GM21423 (cell line): Measurements from ENCODE around the gene CHCHD4.

ENCODE experiments used
- ATAC-seq: cut with Tn5 transposase; IDR thresholded peaks from one replicate; pipeline ENCODE4 v1.9.1; 2021; ENCODE audit warnings: mild to moderate bottlenecking, moderate library complexity; ENCODE audit not compliant: unreplicated experiment

Gene CHCHD4

DNA sequence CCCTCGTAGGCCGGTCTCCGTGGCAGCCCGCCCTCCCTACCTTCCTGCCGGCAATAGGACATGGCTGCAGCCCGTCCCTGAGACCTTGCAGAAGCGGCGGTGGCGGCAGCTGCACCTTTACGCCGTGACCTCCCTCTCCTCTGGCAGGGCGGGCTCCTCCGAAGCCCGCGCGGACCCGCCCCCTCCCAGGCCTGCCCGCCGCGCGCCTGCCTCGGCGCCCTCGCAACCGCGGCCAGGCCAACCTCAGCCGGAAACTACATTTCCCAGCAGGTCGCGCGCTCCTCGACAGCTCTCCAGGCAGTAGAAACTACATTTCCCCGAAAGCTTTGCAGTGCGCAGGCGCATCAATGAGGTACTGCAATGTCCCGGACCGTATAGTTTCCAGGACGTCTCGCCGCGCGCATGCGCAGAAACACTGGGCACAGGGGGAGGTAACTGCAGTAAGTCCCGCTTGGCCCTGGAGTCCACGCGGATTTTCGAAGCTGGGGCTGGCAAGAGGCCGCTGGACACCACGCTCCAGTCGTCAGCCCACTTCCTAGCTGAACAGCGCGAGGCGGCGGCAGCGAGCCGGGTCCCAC is at the start of gene CHCHD4, which contains the start of gene TMEM43:
TSS of gene CHCHD4 (minus strand) at position 256 of the 578 bp plus-strand sequence. CDS start at position 62, 194 bp downstream.
TSS of gene TMEM43 (plus strand) at position 438 of the 578 bp plus-strand sequence. CDS start 142 bp downstream, outside the sequence.
- peak; percentile 83 for ATAC-seq

DNA sequence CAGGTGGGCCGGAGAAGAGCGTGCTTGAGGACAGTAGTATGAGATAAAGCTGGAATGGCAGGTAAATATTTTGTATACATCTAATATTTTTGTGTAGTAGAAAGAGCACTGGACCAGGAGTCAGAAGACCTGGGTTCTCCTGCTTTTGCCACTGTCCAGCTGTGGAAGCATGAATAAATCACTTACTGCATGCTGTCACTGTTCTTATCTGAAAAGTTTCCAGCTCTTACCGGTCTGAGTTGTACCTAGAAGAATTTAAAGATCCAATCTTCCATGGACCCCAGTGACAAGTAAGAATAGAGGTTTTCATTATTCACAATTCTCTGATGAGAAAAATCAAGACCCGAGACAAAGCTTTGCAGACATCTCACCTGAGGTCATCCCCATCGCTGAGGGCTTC is 47.8 kb upstream of the CHCHD4 start:
- ATAC-seq, result no peak

DNA sequence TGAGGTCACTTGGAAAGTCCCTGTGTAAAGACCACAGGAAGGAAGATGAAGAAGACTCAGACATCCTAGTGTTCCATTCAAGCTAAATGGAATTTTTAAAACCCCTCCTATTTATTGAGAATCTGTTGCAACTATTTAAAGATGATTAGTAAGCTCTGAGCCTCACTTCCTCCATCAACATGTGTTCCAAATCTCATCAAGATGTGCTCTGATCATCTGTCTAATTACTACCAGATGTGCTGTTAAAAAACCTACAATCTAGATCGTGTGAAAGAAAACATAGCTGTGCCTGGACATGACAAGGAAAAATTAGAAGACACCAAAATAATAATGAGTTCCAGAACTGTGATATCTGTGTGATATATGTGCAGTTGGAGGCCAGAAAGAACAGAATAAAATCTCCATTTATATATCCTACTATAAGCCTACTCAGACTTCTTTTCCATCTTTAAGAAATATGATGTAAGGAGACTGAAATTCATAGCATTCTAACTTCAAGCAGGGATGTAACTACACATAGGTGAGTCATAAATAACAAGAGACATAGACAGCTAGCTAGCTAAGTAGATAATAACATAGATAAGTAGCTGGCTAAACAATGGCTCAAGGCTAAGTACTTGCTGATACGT is 46.0 kb upstream of the CHCHD4 start:
- no peak for ATAC-seq

- ATAC-seq, result no peak
These were observed 45.2 kb upstream of the CHCHD4 start for GRCh38 chr3:14169871-14170270.

GRCh38 chr3:14169435-14169834 is 44.8 kb upstream of the CHCHD4 start:
- ATAC-seq, result no peak

- ATAC-seq, result no peak
These were observed 42.4 kb upstream of the CHCHD4 start for GRCh38 chr3:14166877-14167603.

DNA sequence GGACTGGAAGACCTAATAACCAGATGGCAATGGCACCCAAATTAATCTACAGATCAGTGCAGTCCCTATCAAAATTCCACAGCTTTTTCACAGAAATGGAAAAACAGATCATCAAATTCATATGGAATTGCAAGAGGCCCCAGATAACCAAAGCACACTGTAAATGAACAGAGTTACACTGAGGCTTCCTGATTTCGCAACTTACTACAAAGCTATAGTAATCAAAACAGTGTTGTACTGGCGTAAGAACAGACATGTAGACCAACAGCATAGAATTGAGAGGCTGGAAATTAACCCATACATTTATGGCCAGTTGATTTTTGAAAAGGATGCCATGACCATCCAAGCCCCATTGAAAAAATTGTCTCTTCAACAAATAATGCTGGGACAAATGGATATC is 37.5 kb upstream of the CHCHD4 start:
- ATAC-seq, result no peak

- ATAC-seq, result no peak
These were observed 36.6 kb upstream of the CHCHD4 start for GRCh38 chr3:14161282-14161681.

DNA sequence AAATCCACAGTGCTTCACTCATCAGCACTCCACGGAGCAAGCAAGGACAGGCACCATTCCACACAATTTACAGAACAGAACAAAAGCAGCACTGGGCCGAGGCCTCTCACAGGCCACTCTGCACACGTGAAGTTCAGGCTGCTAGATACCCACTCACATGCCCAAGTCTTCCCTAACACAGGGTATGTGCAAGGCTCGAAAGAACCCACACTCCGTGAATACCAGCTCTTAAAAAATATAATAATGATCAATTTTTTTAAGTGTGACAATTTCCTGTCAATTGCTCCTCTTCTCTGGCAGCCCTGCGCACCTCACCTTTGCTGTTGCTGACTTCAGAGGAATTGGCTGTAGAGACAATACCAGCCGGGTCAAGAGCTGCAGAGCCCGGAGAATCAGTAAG is 34.8 kb upstream of the CHCHD4 start:
- no peak for ATAC-seq

GRCh38 chr3:14158370-14158769 is 33.7 kb upstream of the CHCHD4 start:
- ATAC-seq, result no peak

DNA sequence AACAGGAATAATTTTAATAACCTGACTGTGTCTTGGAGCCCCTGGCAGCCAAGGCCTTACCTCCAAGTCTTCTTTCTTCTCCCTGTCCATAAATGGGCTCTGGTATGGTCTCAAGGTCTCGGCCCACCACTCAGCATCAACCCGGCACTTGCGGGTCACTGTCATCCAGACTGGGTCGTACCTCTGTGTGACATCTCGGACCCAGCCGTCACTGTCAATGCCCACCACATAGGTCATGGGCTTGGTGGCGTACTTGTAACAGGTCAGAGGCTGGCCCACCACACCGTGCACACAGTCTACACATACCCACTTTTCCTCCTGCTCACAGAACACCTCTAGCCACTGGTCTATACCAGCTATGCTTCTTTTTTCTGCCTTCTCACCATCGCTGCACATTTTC is 33.3 kb upstream of the CHCHD4 start:
- ATAC-seq, result no peak

- no peak for ATAC-seq
These were observed 32.3 kb upstream of the CHCHD4 start for GRCh38 chr3:14156843-14157561.

- ATAC-seq, result no peak
These were observed 31.5 kb upstream of the CHCHD4 start for GRCh38 chr3:14156201-14156600.

DNA sequence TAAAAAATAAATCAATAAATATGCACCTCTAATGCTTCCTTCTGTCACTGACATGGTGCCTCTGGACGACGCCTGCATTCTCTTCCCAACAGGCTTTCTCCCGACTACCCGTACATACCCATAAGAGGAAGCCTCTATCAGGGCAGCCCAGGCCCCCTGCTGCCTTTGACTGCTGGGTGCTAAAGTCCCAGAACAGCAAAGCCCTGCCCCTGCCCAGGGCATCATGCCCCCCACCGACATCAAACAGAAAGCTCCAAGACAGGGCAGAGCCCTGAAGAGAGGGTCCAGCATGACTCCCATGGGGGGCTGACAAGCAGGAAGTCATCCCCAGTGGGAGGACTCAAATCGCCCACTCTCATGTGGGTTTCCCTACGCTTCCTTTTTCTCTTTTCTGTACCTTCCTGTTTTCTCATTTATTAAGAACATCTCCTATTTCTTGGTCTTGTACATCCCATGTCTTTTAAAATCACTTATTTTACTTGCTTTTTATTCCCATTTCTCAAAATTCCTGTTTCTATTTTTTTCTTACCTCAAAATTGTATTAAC is 30.3 kb upstream of the CHCHD4 start:
- ATAC-seq, result no peak

DNA sequence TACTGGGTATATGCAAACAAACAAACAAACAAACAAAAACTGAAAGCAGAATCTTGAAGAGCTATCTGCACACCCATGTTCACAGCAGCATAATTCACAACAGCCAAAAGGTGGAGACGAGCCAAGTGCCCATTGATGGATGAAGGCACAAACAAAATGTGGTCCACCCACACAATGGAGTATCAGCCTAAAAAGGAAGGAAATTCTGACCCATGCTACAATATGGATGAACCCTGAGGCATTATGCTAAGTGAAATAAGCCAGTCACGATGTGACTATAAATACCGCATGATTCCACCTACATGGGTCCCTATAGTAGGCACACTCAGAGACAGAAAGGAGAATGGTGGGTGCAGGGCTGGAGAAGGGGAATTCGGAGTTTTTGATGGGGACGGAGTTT is 29.6 kb upstream of the CHCHD4 start:
- ATAC-seq, result no peak

DNA sequence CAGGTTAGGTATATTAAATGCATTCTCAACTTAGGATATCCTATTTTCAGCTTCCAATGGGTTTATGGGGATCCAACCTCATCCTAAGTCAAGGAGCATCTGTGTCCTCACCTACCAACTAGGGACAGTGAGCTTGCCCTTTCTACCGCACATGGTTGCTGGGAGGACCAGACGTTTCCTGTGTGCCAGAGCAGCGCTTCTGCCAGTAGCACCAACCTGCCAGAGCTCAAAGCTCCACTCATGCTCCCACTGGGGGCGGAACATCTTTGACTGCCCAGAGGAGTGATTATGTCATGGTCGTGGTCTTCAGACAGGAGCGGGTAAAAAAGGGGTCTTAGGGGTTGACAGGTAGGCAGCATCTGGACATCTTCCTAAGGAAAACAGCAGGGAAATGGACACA is 29.0 kb upstream of the CHCHD4 start:
- ATAC-seq, result no peak

GRCh38 chr3:14152963-14153355 is 28.3 kb upstream of the CHCHD4 start:
- no peak for ATAC-seq

- ATAC-seq, result no peak
These were observed 27.7 kb upstream of the CHCHD4 start for GRCh38 chr3:14152233-14152962.

DNA sequence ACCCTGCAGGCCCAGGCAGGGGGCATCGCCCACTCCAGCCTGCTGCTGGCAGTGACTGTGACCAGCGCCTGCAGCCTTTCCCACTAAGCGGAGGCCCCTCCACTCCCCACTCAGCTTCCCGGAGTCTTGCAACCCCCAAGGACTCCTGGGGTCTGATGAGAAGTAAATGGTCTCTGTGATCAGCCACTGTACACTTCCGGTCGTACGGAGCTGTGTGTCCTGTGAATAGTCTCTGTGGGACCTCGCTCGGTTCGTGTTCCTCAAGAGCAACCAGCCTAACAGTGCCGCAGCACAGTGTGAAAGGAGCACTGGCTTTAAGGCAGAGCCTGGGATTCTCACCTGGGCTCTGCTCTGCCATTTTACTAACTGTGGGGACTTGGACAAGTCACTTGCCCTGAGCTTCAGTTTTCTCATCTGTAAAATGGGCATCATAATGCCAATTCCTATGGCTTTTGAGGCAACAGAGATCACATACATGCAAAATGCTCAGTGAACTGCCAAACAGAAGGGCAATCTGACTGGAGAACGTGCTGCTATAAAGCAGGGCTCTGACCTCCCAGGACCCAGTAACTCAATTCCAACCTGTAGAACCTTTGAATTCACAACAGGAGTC is 26.9 kb upstream of the CHCHD4 start:
- no peak for ATAC-seq
